H9 (cell line): Measurements from ENCODE around the gene EPHX1. TPM values are rescaled to one million over a fixed set of nuclear protein-coding genes. Genes with fewer than 3 reads are reported as not detected.

ENCODE experiments used
- DNase-seq: peaks from one replicate; pipeline ENCODE4 v3.0.0-alpha.2; 2017
- H2AFZ ChIP-seq: one replicate; pipeline ENCODE4 v1.6.1; 2013; ENCODE audit warnings: mild to moderate bottlenecking, low read length, control low read depth, moderate library complexity
- H2AK5ac ChIP-seq: 2 replicates; pipeline ENCODE4 v1.6.1; 2013; ENCODE audit warnings: low read length, control low read depth, mixed read lengths; ENCODE audit not compliant: insufficient read length
- H2BK120ac ChIP-seq: one replicate; pipeline ENCODE4 v1.6.1; 2013; ENCODE audit warnings: low read depth, mild to moderate bottlenecking, low read length, control low read depth, inconsistent platforms; ENCODE audit not compliant: poor library complexity, severe bottlenecking
- H2BK12ac ChIP-seq: 2 replicates; pipeline ENCODE4 v1.6.1; 2013; ENCODE audit warnings: low read length, control low read depth, mixed read lengths, low read depth; ENCODE audit not compliant: insufficient read length
- H2BK15ac ChIP-seq: 2 replicates; pipeline ENCODE4 v1.6.1; 2013; ENCODE audit warnings: low read depth, low read length, control low read depth
- H2BK20ac ChIP-seq: one replicate; pipeline ENCODE4 v1.6.1; 2013; ENCODE audit warnings: low read depth, mild to moderate bottlenecking, low read length, control low read depth, inconsistent platforms; ENCODE audit not compliant: poor library complexity, severe bottlenecking
- H2BK5ac ChIP-seq: 2 replicates; pipeline ENCODE4 v1.6.1; 2013; ENCODE audit warnings: low read length, control low read depth, mixed read lengths; ENCODE audit not compliant: insufficient read length
- H3K14ac ChIP-seq: 2 replicates; pipeline ENCODE4 v1.6.1; 2013; ENCODE audit warnings: low read length, control low read depth; ENCODE audit not compliant: insufficient read depth
- H3K18ac ChIP-seq: 2 replicates; pipeline ENCODE4 v1.6.1; 2013; ENCODE audit warnings: low read depth, mild to moderate bottlenecking, mixed read lengths, low read length, control low read depth; ENCODE audit not compliant: insufficient read length
- H3K23ac ChIP-seq: 2 replicates; pipeline ENCODE4 v1.6.1; 2013; ENCODE audit warnings: low read length, control low read depth, mixed read lengths, low read depth; ENCODE audit not compliant: insufficient read length
- H3K23me2 ChIP-seq: 2 replicates; pipeline ENCODE4 v1.6.1; 2013; ENCODE audit warnings: low read depth, mild to moderate bottlenecking, mixed read lengths, low read length, control low read depth; ENCODE audit not compliant: insufficient read length, poor library complexity, severe bottlenecking
- H3K27ac ChIP-seq: 2 replicates; pipeline ENCODE4 v1.5.1; 2013; ENCODE audit warnings: low read length, control low read depth, mixed read lengths, low read depth; ENCODE audit not compliant: insufficient read length
- H3K27me3 ChIP-seq: 2 replicates; pipeline ENCODE4 v1.6.1; 2013; ENCODE audit warnings: low read length, control low read depth, inconsistent platforms; ENCODE audit not compliant: insufficient read depth
- H3K4ac ChIP-seq: 2 replicates; pipeline ENCODE4 v1.6.1; 2013; ENCODE audit warnings: low read depth, mild to moderate bottlenecking, control low read depth, inconsistent platforms, low read length, moderate library complexity
- H3K4me1 ChIP-seq: 2 replicates; pipeline ENCODE4 v1.6.1; 2013; ENCODE audit warnings: low read length, control low read depth, inconsistent platforms; ENCODE audit not compliant: insufficient read depth
- H3K4me2 ChIP-seq: 2 replicates; pipeline ENCODE4 v1.6.1; 2013; ENCODE audit warnings: low read length, control low read depth, mixed read lengths; ENCODE audit not compliant: insufficient read length, insufficient read depth
- H3K56ac ChIP-seq: 2 replicates; pipeline ENCODE4 v1.6.1; 2013; ENCODE audit warnings: low read depth, mild to moderate bottlenecking, mixed read lengths, low read length, control low read depth; ENCODE audit not compliant: insufficient read length
- H3K79me1 ChIP-seq: 2 replicates; pipeline ENCODE4 v1.6.1; 2013; ENCODE audit warnings: low read depth, mild to moderate bottlenecking, moderate library complexity, low read length, control low read depth, inconsistent platforms; ENCODE audit not compliant: insufficient read depth, poor library complexity, severe bottlenecking
- H3K79me2 ChIP-seq: 2 replicates; pipeline ENCODE4 v1.6.1; 2013; ENCODE audit warnings: low read length, control low read depth, inconsistent platforms; ENCODE audit not compliant: insufficient read depth
- H3K9ac ChIP-seq: 2 replicates; pipeline ENCODE4 v1.6.1; 2013; ENCODE audit warnings: low read length, control low read depth, mixed read lengths; ENCODE audit not compliant: insufficient read length; ENCODE audit errors: extremely low read depth
- H3K9me3 ChIP-seq: one replicate; pipeline ENCODE4 v1.6.1; 2013; ENCODE audit warnings: low read depth, low read length, inconsistent platforms; ENCODE audit not compliant: control insufficient read depth
- H3T11ph ChIP-seq: one replicate; pipeline ENCODE4 v1.6.1; 2013; ENCODE audit warnings: mild to moderate bottlenecking, low read length, control low read depth, inconsistent platforms
- H4K20me1 ChIP-seq: one replicate; pipeline ENCODE4 v1.6.1; 2013; ENCODE audit not compliant: control insufficient read depth, insufficient read length, insufficient read depth
- H4K5ac ChIP-seq: 2 replicates; pipeline ENCODE4 v1.6.1; 2013; ENCODE audit warnings: low read depth, mild to moderate bottlenecking, mixed read lengths, low read length, control low read depth; ENCODE audit not compliant: insufficient read length
- H4K8ac ChIP-seq: replicated peaks from 2 replicates; pipeline ENCODE4 v1.6.1; 2013; ENCODE audit warnings: low read length, control low read depth, mixed read lengths, low read depth; ENCODE audit not compliant: insufficient read length
- H4K91ac ChIP-seq: 2 replicates; pipeline ENCODE4 v1.6.1; 2013; ENCODE audit warnings: low read depth, mild to moderate bottlenecking, moderate library complexity, mixed read lengths, low read length, control low read depth; ENCODE audit not compliant: insufficient read length
- H3K27ac Mint-ChIP-seq, 3 experiments: 2 replicates in 2 of 3; 3 replicates in 1 of 3; pipeline ENCODE4 v1.8.0; 2020 to 2021; ENCODE audit warnings: mixed read lengths in 3 of 3, mild to moderate bottlenecking in 1 of 3, moderate library complexity in 1 of 3
- H3K27me3 Mint-ChIP-seq: 2 replicates; pipeline ENCODE4 v1.8.0; 2021; ENCODE audit warnings: low read depth, mild to moderate bottlenecking, moderate library complexity, mixed read lengths
- H3K36me3 Mint-ChIP-seq, 3 experiments: 2 replicates in 2 of 3; 3 replicates in 1 of 3; pipeline ENCODE4 v1.8.0; 2020 to 2021; ENCODE audit warnings: low read depth in 3 of 3, mixed read lengths in 3 of 3; ENCODE audit not compliant: insufficient read depth in 1 of 3
- H3K4me1 Mint-ChIP-seq, 2 experiments: 2 replicates each; pipeline ENCODE4 v1.8.0; 2020; ENCODE audit warnings: mixed read lengths in 2 of 2
- H3K4me3 Mint-ChIP-seq, 2 experiments: 2 replicates in 1 of 2; 3 replicates in 1 of 2; pipeline ENCODE4 v1.8.0; 2020 to 2021; ENCODE audit warnings: mild to moderate bottlenecking in 2 of 2, mixed read lengths in 2 of 2, moderate library complexity in 1 of 2
- H3K9me3 Mint-ChIP-seq, 2 experiments: 2 replicates in 1 of 2; 3 replicates in 1 of 2; pipeline ENCODE4 v1.8.0; 2020; ENCODE audit warnings: mild to moderate bottlenecking in 2 of 2, mixed read lengths in 2 of 2, moderate library complexity in 1 of 2
- WGBS: extraction: QIAGEN DNeasy Blood & Tissue Kit; methylation state at CpG from one replicate; pipeline ENCODE4 v1.1.7; 2013; ENCODE audit warnings: missing lambda C conversion rate, low lambda C conversion rate, mixed read lengths; ENCODE audit not compliant: insufficient read length; ENCODE audit errors: extremely low coverage; 5-methylcytosine and 5-hydroxymethylcytosine counted together
- total RNA-seq: library from RNA; stranded (reverse); gene quantifications from 2 replicates; pipeline ENCODE4 v1.2.1, GENCODE V29; 2021
- TF ChIP-seq, protein P1 (sequence below): fragments of 200-600 bp; sonication (generic); conservative IDR thresholded peaks from 3 replicates; pipeline ENCODE4 v1.8.0; 2021; ENCODE audit warnings: antibody characterized with exemption, mild to moderate bottlenecking

Gene EPHX1
- total RNA-seq, 1 experiment from 2014 or later: 40.6 TPM

DNA sequence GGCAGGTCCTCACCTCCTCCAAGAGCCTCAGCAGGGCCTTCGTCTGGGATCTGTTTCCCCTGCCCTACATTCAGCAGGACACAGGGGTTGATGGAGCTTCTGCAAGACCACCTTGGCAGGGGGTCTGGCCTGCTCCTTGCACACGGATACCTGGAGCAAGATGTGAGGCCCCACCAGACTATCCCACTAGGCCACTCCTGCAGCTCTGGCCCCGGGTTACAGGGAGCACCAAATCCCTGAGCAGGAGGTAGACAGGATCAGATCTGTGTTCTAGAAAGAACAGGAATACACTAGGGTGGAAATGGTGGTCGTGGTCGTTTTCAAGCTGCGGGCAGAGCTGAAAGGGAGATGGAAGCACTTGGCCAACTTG is 33.5 kb downstream of the EPHX1 start:
- no peak overlapping the region for H4K5ac ChIP-seq
- no peak overlapping the region for H2AK5ac ChIP-seq
- Mint-ChIP-seq H3K36me3 (peaks cover 25 to 59% (median 34%) of the 10 kb centered on the region in 3 experiments), H3K4me3 (no peak overlapping the region), H3K27ac (no peak overlapping the region; a peak in 1 of 7 replicates), H3K27me3 (no peaks in the 10 kb centered on the region; the same call in 1 of the 2 replicates), H3K9me3 (no peaks in the 10 kb centered on the region), H3K4me1 (peaks cover 14 to 15% of the 10 kb centered on the region in 2 experiments)
- H3K4me1 ChIP-seq: no peaks in the 10 kb centered on the region
- H3K4ac ChIP-seq: no peak overlapping the region
- H4K91ac ChIP-seq: no peak overlapping the region
- H3K4me2 ChIP-seq: no peak overlapping the region
- no peak overlapping the region for H2BK15ac ChIP-seq
- no peak overlapping the region for H2BK20ac ChIP-seq
- H3K79me2 ChIP-seq: no peaks in the 10 kb centered on the region
- H2BK120ac ChIP-seq: no peak overlapping the region
- H3K56ac ChIP-seq: no peak overlapping the region
- no peak overlapping the region for H4K8ac ChIP-seq
- no peak overlapping the region for H2AFZ ChIP-seq
- DNase-seq: peak; percentile 24
- no peak overlapping the region for H3K23ac ChIP-seq
- H3T11ph ChIP-seq: no peak overlapping the region
- H3K23me2 ChIP-seq: no peaks in the 10 kb centered on the region
- no peak overlapping the region for H3K14ac ChIP-seq
- H3K27ac ChIP-seq: no peak overlapping the region
- no peak overlapping the region for H3K9ac ChIP-seq
- TF ChIP-seq, protein P1, sequence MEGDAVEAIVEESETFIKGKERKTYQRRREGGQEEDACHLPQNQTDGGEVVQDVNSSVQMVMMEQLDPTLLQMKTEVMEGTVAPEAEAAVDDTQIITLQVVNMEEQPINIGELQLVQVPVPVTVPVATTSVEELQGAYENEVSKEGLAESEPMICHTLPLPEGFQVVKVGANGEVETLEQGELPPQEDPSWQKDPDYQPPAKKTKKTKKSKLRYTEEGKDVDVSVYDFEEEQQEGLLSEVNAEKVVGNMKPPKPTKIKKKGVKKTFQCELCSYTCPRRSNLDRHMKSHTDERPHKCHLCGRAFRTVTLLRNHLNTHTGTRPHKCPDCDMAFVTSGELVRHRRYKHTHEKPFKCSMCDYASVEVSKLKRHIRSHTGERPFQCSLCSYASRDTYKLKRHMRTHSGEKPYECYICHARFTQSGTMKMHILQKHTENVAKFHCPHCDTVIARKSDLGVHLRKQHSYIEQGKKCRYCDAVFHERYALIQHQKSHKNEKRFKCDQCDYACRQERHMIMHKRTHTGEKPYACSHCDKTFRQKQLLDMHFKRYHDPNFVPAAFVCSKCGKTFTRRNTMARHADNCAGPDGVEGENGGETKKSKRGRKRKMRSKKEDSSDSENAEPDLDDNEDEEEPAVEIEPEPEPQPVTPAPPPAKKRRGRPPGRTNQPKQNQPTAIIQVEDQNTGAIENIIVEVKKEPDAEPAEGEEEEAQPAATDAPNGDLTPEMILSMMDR: no peak
- H2BK12ac ChIP-seq: no peak overlapping the region
- no peaks in the 10 kb centered on the region for H3K27me3 ChIP-seq
- WGBS: no CpG with 5 or more reads among the region's 6 CpGs
- H3K18ac ChIP-seq: no peak overlapping the region
- no peaks in the 10 kb centered on the region for H3K9me3 ChIP-seq
- no peaks in the 10 kb centered on the region for H3K79me1 ChIP-seq
- H2BK5ac ChIP-seq: no peak overlapping the region
- H4K20me1 ChIP-seq: no peaks in the 10 kb centered on the region
